Esophagus muscularis mucosa (tissue), 4 donors: Measurements from ENCODE around the gene EMP2. TPM values are rescaled to one million over a fixed set of nuclear protein-coding genes. Genes with fewer than 3 reads are reported as not detected.
"Not testable (repeated sequence)": the region's sequence is repeated elsewhere in the genome, so short reads cannot be mapped to it uniquely, and the experiment has no call there.

Experiments used
- DNase-seq: peaks from one replicate; pipeline ENCODE4 v3.0.0-alpha.2; 2017; ENCODE audit errors: extremely low spot score
- H3K27ac ChIP-seq, 4 donors: fragments of 200-600 bp; sonication (generic); replicated peaks in 1 of 4; 1 replicate in 3 of 4; 2 replicates in 1 of 4; pipeline ENCODE4 v1.5.1; 2016 to 2019; ENCODE audit warnings: mild to moderate bottlenecking in 1 of 4
- H3K27me3 ChIP-seq, 4 donors: fragments of 200-600 bp; sonication (generic); one replicate each; pipeline versions ENCODE4 v1.5.1 to v1.6.0; 2016 to 2019
- H3K36me3 ChIP-seq, 4 donors: fragments of 200-600 bp; sonication (generic); one replicate each; pipeline ENCODE4 v1.5.1; 2016 to 2019
- H3K4me1 ChIP-seq, 4 donors: fragments of 200-600 bp; sonication (generic); one replicate each; pipeline ENCODE4 v1.5.1; 2016 to 2019
- H3K4me3 ChIP-seq, 4 donors: fragments of 200-600 bp; sonication (generic); 1 replicate in 2 of 4; 2 replicates in 2 of 4; pipeline ENCODE4 v1.5.1; 2016 to 2019; ENCODE audit warnings: mild to moderate bottlenecking in 4 of 4, moderate library complexity in 1 of 4
- H3K9me3 ChIP-seq, 4 donors: fragments of 200-600 bp; sonication (generic); 1 replicate in 3 of 4; 2 replicates in 1 of 4; pipeline ENCODE4 v1.5.1; 2016 to 2019
- EP300 ChIP-seq: sonication (generic); formaldehyde crosslinking; IDR thresholded peaks from one replicate; pipeline ENCODE4 v1.6.1; 2017; ENCODE audit warnings: antibody characterized with exemption
- POLR2A ChIP-seq: fragments of 450-650 bp; IDR thresholded peaks from one replicate; pipeline ENCODE4 v1.6.1; 2017; ENCODE audit warnings: antibody characterized with exemption, moderate library complexity, mild to moderate bottlenecking, low read depth
- POLR2AphosphoS5 ChIP-seq, 2 donors: sonication (generic); formaldehyde crosslinking; IDR thresholded peaks; one replicate each; pipeline ENCODE4 v1.6.1; 2017; ENCODE audit warnings: antibody characterized with exemption in 2 of 2
- WGBS: methylation state at CpG from one replicate; pipeline ENCODE4 v1.1.5; 2018; 5-methylcytosine and 5-hydroxymethylcytosine counted together
- intact Hi-C: fragments of 100-400 bp; cut with DNase I; formaldehyde crosslinking; loops from one replicate; pipeline ENCODE4 v1.15.1; 2023
- total RNA-seq, 4 donors: library from RNA; depleted of rRNA; stranded (reverse); fragments of >200 nt; gene quantifications; one replicate each; pipeline versions ENCODE4 v1.1.0 to v1.2.1, GENCODE V29; 2016
- TF ChIP-seq, protein P1 (sequence below), 3 experiments: fragments of 200-600 bp in 2 of 3; fragments of 450-650 bp in 1 of 3; sonication (generic) in 2 of 3; IDR thresholded peaks; one replicate each; pipeline ENCODE4 v1.5.1; 2017 to 2019; ENCODE audit warnings: antibody characterized with exemption in 3 of 3, mild to moderate bottlenecking in 2 of 3, moderate library complexity in 1 of 3

Gene EMP2
- total RNA-seq, 4 donors from 2014 or later = 44.1 to 87.1 (median 57.3) TPM

GRCh38 chr16:10623059-10623458 lies 42.7 kb upstream of the EMP2 start:
- Histone ChIP-seq H3K9me3 (no peaks in the 10 kb centered on the region), H3K27me3 (peaks cover 0 to 24% (median 0%) of the 10 kb centered on the region in 4 donors), H3K4me1 (peaks cover 6 to 20% (median 10%) of the 10 kb centered on the region in 4 donors), H3K4me3 (no peak overlapping the region), H3K36me3 (no peaks in the 10 kb centered on the region), H3K27ac (no peak overlapping the region)
- intact Hi-C loops = no loop called here
- TF ChIP-seq, protein P1, sequence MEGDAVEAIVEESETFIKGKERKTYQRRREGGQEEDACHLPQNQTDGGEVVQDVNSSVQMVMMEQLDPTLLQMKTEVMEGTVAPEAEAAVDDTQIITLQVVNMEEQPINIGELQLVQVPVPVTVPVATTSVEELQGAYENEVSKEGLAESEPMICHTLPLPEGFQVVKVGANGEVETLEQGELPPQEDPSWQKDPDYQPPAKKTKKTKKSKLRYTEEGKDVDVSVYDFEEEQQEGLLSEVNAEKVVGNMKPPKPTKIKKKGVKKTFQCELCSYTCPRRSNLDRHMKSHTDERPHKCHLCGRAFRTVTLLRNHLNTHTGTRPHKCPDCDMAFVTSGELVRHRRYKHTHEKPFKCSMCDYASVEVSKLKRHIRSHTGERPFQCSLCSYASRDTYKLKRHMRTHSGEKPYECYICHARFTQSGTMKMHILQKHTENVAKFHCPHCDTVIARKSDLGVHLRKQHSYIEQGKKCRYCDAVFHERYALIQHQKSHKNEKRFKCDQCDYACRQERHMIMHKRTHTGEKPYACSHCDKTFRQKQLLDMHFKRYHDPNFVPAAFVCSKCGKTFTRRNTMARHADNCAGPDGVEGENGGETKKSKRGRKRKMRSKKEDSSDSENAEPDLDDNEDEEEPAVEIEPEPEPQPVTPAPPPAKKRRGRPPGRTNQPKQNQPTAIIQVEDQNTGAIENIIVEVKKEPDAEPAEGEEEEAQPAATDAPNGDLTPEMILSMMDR (IDR thresholded peaks at IDR 0.05) = no peak
- TF ChIP-seq POLR2A (no peak), POLR2AphosphoS5 (IDR thresholded peaks at IDR 0.05) (no peak), EP300 (no peak)
- 92% methylated on average over 3 of the region's 3 CpGs for WGBS
- no peak for DNase-seq

GRCh38 chr16:10622036-10622921 lies 41.9 kb upstream of the EMP2 start:
- DNase-seq = no peak
- intact Hi-C loops = no loop called here
- 71% methylated on average over 17 of the region's 19 CpGs for WGBS
- H3K9me3 ChIP-seq = no peaks in the 10 kb centered on the region
- peaks cover 0 to 28% (median 0%) of the 10 kb centered on the region in 4 donors for H3K27me3 ChIP-seq
- H3K27ac ChIP-seq = no peak overlapping the region
- no peak overlapping the region for H3K4me3 ChIP-seq
- H3K36me3 ChIP-seq = no peaks in the 10 kb centered on the region
- TF ChIP-seq, protein P1 (IDR thresholded peaks at IDR 0.05) = no peak
- TF ChIP-seq EP300 (no peak), POLR2A (no peak), POLR2AphosphoS5 (IDR thresholded peaks at IDR 0.05) (no peak)
- H3K4me1 ChIP-seq = peaks cover 13 to 28% (median 16%) of the 10 kb centered on the region in 4 donors

DNA sequence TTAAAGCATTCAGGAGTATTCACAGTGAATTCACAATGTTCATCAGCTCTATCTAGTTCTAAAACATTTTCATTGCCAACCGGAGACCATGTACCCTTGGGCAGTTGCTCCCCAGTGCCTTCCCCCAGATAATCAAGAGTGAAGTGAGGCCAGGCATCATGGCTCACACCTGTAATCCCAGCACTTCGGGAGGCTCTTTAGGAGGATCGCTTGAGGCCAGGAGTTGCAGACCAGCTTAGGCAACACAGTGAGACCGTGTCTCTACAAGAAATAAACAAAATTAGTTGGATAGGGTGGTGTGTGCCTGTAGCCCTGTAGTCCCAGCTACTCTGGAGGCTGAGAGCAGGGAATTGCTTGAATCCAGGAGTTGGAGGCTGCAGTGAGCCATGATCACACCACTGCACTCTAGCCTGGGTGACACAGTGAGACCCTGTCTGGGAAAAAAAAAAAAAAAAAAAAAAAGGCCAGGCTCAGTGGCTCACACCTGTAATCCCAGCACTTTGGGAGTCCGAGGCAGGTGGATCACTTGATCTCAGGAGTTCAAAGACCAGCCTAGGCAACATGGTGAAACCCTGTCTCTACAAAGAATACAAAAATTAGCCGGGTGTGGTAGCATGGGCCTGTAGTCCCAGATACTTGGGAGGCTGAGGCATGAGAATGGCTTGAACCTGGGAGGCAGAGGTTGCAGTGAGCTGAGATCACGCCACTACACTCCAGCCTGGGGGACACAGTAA lies 41.0 kb upstream of the EMP2 start:
- H3K27ac ChIP-seq, H3K4me3 ChIP-seq, intact Hi-C loops, H3K9me3 ChIP-seq, H3K36me3 ChIP-seq, DNase-seq: not testable (repeated sequence)
- 88% methylated on average over 6 of the region's 7 CpGs for WGBS
- Histone ChIP-seq H3K27me3 (peaks cover 0 to 28% (median 0%) of the 10 kb centered on the region in 4 donors), H3K4me1 (peaks cover 22 to 36% (median 25%) of the 10 kb centered on the region in 4 donors)

GRCh38 chr16:10620120-10620519 lies 39.7 kb upstream of the EMP2 start:
- intact Hi-C loops = no loop called here
- H3K4me1 ChIP-seq = peaks cover 22 to 36% (median 25%) of the 10 kb centered on the region in 4 donors

More at GRCh38 chr16:10620120-10620519, 39.7 kb upstream of the EMP2 start:
- H3K27me3 ChIP-seq = peaks cover 0 to 28% (median 0%) of the 10 kb centered on the region in 4 donors
- no peaks in the 10 kb centered on the region for H3K9me3 ChIP-seq
- H3K36me3 ChIP-seq = no peaks in the 10 kb centered on the region
- TF ChIP-seq EP300 = no peak
- no peak for TF ChIP-seq POLR2A
- TF ChIP-seq, protein P1 (IDR thresholded peaks at IDR 0.05) = no peak
- TF ChIP-seq POLR2AphosphoS5 (IDR thresholded peaks at IDR 0.05) = no peak
- WGBS = 85% methylated on average over 6 of the region's 6 CpGs
- H3K27ac ChIP-seq = no peak overlapping the region
- no peak overlapping the region for H3K4me3 ChIP-seq
- DNase-seq = no peak
